Measurements from ENCODE around the gene MALT1.

Gene MALT1

GRCh38 chr18:58745914-58746313 lies 74.6 kb downstream of the MALT1 start:
- DNase-seq (ENCODE audit: extremely low spot score), result no peak
- no peak for TF ChIP-seq CTCF (IDR thresholded peaks at IDR 0.05; ENCODE audit: control extremely low read depth, extremely low read depth, low read depth, missing control alignments)
- CTCF ChIA-PET, result interaction anchor here (1.0 to 3.0 kb wide), 12 partner anchors 10 to 249 kb away, joined by 3 to 9 read pairs (median 4); no protein-coding TSS in a partner anchor
- POLR2A ChIA-PET, result no interaction called here

GRCh38 chr18:58748899-58749595 lies 77.8 kb downstream of the MALT1 start:
- no peak for TF ChIP-seq CTCF (IDR thresholded peaks at IDR 0.05; ENCODE audit: control extremely low read depth, extremely low read depth, low read depth, missing control alignments)
- ChIA-PET POLR2A (interaction anchor here (0.6 to 0.8 kb wide), 2 partner anchors 47 to 78 kb away, joined by 3 to 9 read pairs; partner anchors contain the start of gene MALT1), CTCF (interaction anchor here (1.4 to 8.8 kb wide), 2 partner anchors 16 to 219 kb away, joined by 5 to 103 read pairs; no protein-coding TSS in a partner anchor)
- DNase-seq (ENCODE audit: extremely low spot score), result no peak

DNA sequence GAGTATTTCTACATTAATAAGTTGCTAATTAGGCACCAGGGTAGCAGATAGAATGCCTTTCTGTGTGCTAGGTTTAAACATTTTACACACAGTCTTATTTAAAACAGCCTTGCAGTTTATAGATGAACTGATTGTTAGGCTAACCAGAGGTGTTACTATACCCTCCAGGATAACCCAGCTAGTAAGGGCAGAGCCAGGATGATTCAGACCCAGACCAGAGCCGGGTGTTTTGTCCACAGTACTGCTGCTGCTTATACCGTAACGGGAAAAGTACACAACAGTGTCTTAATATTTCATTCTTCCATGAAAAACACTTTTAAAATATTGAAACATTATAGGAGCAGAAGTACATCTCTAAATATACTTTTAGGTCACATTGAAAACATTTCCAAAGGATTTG lies 82.7 kb downstream of the MALT1 start:
- ChIA-PET POLR2A (no interaction called here), CTCF (interaction anchor here (1.0 to 8.8 kb wide), 3 partner anchors 11 to 44 kb away, joined by 3 to 103 read pairs (median 9); no protein-coding TSS in a partner anchor)
- DNase-seq (ENCODE audit: extremely low spot score), result no peak
- no peak for TF ChIP-seq CTCF (IDR thresholded peaks at IDR 0.05; ENCODE audit: control extremely low read depth, extremely low read depth, low read depth, missing control alignments)

- no peak for DNase-seq (ENCODE audit: extremely low spot score)
- ChIA-PET POLR2A (no interaction called here), CTCF (interaction anchor here (1.8 to 8.8 kb wide), 4 partner anchors 8 to 225 kb away, joined by 8 to 103 read pairs (median 10); no protein-coding TSS in a partner anchor)
- no peak for TF ChIP-seq CTCF (IDR thresholded peaks at IDR 0.05; ENCODE audit: control extremely low read depth, extremely low read depth, low read depth, missing control alignments)
Observed at GRCh38 chr18:58754544-58755068, 83.3 kb downstream of the MALT1 start.

DNA sequence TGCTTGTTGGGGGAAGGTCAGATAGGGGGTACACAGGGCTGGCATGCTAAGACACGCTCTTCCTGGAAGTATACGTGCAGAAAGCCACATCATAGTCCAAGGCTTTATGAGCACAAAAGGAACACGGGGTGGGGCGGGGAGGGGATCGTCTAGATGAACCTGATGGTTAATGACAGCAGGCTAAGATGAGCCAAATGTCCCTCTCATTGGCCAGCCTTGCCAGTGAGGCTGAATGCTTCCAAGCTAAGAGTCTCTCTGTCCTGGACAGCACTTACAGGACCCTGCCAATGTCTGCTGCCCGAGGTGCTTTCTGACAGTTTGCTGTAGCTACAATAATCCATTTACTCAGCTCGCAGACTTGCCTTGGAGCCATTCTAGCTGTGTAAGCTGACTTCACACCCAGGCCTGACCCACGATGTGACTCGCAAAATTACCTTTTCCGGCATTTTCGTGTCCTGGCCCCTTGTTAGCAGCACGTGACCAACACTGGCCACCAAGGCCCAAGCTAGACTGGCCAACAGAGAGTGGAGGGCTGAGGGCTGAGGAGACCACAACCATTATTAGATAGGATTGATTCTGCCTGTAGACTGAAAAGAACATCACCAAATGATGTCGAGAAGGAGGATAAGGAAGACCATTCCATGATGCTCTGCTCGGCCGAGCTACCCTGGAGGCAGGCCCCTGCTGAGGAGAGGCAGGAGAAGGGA lies 84.2 kb downstream of the MALT1 start:
- ChIA-PET CTCF (interaction anchor here (1.2 to 8.8 kb wide), 6 partner anchors 9 to 315 kb away, joined by 3 to 103 read pairs (median 8); no protein-coding TSS in a partner anchor), POLR2A (interaction anchor here (0.7 kb wide), 1 partner anchor 303 kb away, joined by 4 read pairs; no protein-coding TSS in a partner anchor)
- DNase-seq (ENCODE audit: extremely low spot score), result no peak
- TF ChIP-seq CTCF (IDR thresholded peaks at IDR 0.05; ENCODE audit: control extremely low read depth, extremely low read depth, low read depth, missing control alignments), result no peak

DNA sequence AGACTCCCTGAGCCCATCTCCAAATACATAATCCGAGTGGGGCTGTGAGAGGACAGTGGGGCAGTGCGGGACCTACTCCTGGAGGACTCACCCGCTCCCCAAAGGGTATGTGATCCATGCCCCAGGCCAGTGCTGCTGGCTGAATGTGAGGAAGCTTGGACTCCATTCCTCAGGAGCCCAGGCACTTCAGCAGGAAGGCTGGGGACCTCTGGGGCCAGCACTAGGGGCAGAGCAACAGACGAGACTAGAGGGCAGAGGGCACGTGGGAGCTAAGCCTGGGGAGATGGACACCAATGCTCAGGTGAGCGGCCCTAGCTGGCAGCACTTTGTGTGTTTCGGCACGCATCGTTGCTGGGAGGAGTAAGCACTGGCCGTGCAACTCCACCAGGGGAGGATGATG lies 84.9 kb downstream of the MALT1 start:
- ChIA-PET CTCF (interaction anchor here (0.8 to 8.8 kb wide), 6 partner anchors 9 to 314 kb away, joined by 3 to 103 read pairs (median 8); no protein-coding TSS in a partner anchor), POLR2A (no interaction called here)
- no peak for DNase-seq (ENCODE audit: extremely low spot score)
- no peak for TF ChIP-seq CTCF (IDR thresholded peaks at IDR 0.05; ENCODE audit: control extremely low read depth, extremely low read depth, low read depth, missing control alignments)
